Measurements from ENCODE around the gene ADARB1. TPM values are rescaled to one million over a fixed set of nuclear protein-coding genes. Genes with fewer than 3 reads are reported as not detected.

ADARB1 gene
- total RNA-seq, 1 experiment from 2014 or later: 12.1 TPM

- no peaks in the 10 kb centered on the region for H3K4me1 ChIP-seq (replicated peaks; ENCODE audit: insufficient read depth)
- intact Hi-C loops (cut with micrococcal nuclease; ENCODE audit: unreplicated experiment): no loop called here
- H3K9me3 ChIP-seq (ENCODE audit: insufficient read depth, low read depth): no peaks in the 10 kb centered on the region
- no peaks in the 10 kb centered on the region for H3K9me2 ChIP-seq (ENCODE audit: insufficient read depth)
- no peaks in the 10 kb centered on the region for H3K79me2 ChIP-seq (ENCODE audit: low read depth)
- no peaks in the 10 kb centered on the region for H3K27me3 ChIP-seq (ENCODE audit: insufficient read depth, low read depth)
- H2AFZ ChIP-seq: no peak overlapping the region
- H3K4me2 ChIP-seq: no peak overlapping the region
- no peaks in the 10 kb centered on the region for H4K20me1 ChIP-seq (ENCODE audit: insufficient read depth)
- no peaks in the 10 kb centered on the region for H3K36me3 ChIP-seq (ENCODE audit: low read depth)
- POLR2A ChIA-PET (ENCODE audit: unreplicated experiment): no interaction called here
- BruUV-seq (replicated peaks): no TSS peak
- no peak for DNase-seq
- no peak for TF ChIP-seq CTCF (conservative IDR thresholded peaks at IDR 0.05)
- no peak for TF ChIP-seq EZH2 (IDR thresholded peaks at IDR 0.05; ENCODE audit: low read depth)
- CTCF ChIA-PET: no interaction called here
- no peak overlapping the region for H3K27ac ChIP-seq
- H3F3A ChIP-seq (ENCODE audit: insufficient read depth, low read depth): no peaks in the 10 kb centered on the region
- H3K4me3 ChIP-seq: no peak overlapping the region
Measured at GRCh38 chr21:45204395-45204794, 130.0 kb downstream of the ADARB1 start.

GRCh38 chr21:45207839-45208626 lies 133.7 kb downstream of the ADARB1 start:
- TF ChIP-seq CTCF (conservative IDR thresholded peaks at IDR 0.05): no peak
- no peak for TF ChIP-seq EZH2 (IDR thresholded peaks at IDR 0.05; ENCODE audit: low read depth)
- Histone ChIP-seq H2AFZ (no peak overlapping the region), H3K4me1 (replicated peaks; ENCODE audit: insufficient read depth) (no peaks in the 10 kb centered on the region), H4K20me1 (ENCODE audit: insufficient read depth) (no peaks in the 10 kb centered on the region), H3K36me3 (ENCODE audit: low read depth) (no peaks in the 10 kb centered on the region), H3K9me3 (ENCODE audit: insufficient read depth, low read depth) (no peaks in the 10 kb centered on the region), H3F3A (ENCODE audit: insufficient read depth, low read depth) (no peaks in the 10 kb centered on the region), H3K27me3 (ENCODE audit: insufficient read depth, low read depth) (no peaks in the 10 kb centered on the region), H3K9me2 (ENCODE audit: insufficient read depth) (no peaks in the 10 kb centered on the region), H3K27ac (no peak overlapping the region), H3K79me2 (ENCODE audit: low read depth) (no peaks in the 10 kb centered on the region), H3K4me3 (no peak overlapping the region), H3K4me2 (no peak overlapping the region)
- no peak for DNase-seq
- ChIA-PET POLR2A (ENCODE audit: unreplicated experiment) (no interaction called here), CTCF (no interaction called here)
- no TSS peak for BruUV-seq (replicated peaks)
- intact Hi-C loops (cut with micrococcal nuclease; ENCODE audit: unreplicated experiment): no loop called here

GRCh38 chr21:45208627-45208951 lies 134.2 kb downstream of the ADARB1 start:
- no peak overlapping the region for H2AFZ ChIP-seq

More at GRCh38 chr21:45208627-45208951, 134.2 kb downstream of the ADARB1 start:
- Histone ChIP-seq H3K36me3 (ENCODE audit: low read depth) (no peaks in the 10 kb centered on the region), H3K4me1 (replicated peaks; ENCODE audit: insufficient read depth) (no peaks in the 10 kb centered on the region), H3K27me3 (ENCODE audit: insufficient read depth, low read depth) (no peaks in the 10 kb centered on the region), H3K4me3 (no peak overlapping the region), H4K20me1 (ENCODE audit: insufficient read depth) (no peaks in the 10 kb centered on the region), H3K9me3 (ENCODE audit: insufficient read depth, low read depth) (no peaks in the 10 kb centered on the region), H3K27ac (no peak overlapping the region), H3K79me2 (ENCODE audit: low read depth) (no peaks in the 10 kb centered on the region), H3K9me2 (ENCODE audit: insufficient read depth) (no peaks in the 10 kb centered on the region), H3F3A (ENCODE audit: insufficient read depth, low read depth) (no peaks in the 10 kb centered on the region), H3K4me2 (no peak overlapping the region)
- intact Hi-C loops (cut with micrococcal nuclease; ENCODE audit: unreplicated experiment): no loop called here
- BruUV-seq (replicated peaks): no TSS peak
- CTCF ChIA-PET: no interaction called here
- TF ChIP-seq EZH2 (IDR thresholded peaks at IDR 0.05; ENCODE audit: low read depth) (no peak), CTCF (conservative IDR thresholded peaks at IDR 0.05) (no peak)
- POLR2A ChIA-PET (ENCODE audit: unreplicated experiment): no interaction called here
- DNase-seq: no peak
